HG03520 (cell line): ENCODE results near the gene JAML.

ENCODE experiments used
- ATAC-seq: cut with Tn5 transposase; IDR thresholded peaks from one replicate; pipeline ENCODE4 v1.9.1; 2021; ENCODE audit warnings: mild to moderate bottlenecking, moderate library complexity; ENCODE audit not compliant: unreplicated experiment

The JAML gene

DNA sequence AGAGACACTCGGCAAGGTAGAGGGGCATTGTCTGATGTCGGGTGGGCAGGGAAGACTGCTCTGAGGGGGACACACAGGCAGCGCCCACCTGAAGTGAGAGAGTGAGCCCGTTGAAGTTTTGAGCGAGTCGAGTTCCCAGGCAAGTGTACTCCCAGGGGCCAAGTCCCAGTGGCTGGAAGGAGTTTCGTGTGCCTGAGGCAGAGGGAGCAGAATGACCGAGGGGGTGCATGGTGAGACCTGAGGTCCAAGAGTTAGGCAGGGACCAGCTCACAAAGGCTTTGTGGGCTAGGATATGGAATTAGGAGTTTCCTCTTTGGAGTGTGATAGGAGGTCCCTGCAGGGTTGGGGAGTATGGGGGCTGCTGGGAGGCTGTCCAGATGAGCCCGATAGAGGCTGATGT lies 54.6 kb downstream of the JAML start:
- no peak for ATAC-seq

- ATAC-seq: no peak
Observed at GRCh38 chr11:118169300-118170140, 55.3 kb downstream of the JAML start.

DNA sequence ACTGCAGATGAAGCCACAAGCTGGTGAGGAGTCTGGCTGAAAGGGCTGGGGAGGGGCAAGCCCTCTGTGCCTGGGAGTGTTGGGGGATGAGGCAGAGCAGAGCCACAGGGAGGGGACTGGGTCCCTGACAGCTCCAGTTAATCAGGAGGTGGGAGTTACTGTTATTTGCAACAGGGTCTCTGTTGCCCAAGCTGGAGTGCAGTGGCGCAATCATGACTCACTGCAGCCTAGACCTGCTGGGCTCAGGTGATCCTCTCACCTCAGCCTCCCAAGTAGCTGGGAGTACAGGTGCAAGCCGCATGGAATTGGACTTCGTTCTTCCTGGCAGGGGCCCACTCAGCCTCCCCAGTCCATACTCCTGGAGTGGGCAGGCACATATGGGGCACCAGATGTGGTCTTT lies 56.1 kb downstream of the JAML start:
- ATAC-seq: no peak

- ATAC-seq: no peak
Observed at GRCh38 chr11:118168316-118168715, 56.5 kb downstream of the JAML start.

- no peak for ATAC-seq
Observed at GRCh38 chr11:118167906-118168305, 56.9 kb downstream of the JAML start.

- no peak for ATAC-seq
Observed at GRCh38 chr11:118167253-118167652, 57.6 kb downstream of the JAML start.

DNA sequence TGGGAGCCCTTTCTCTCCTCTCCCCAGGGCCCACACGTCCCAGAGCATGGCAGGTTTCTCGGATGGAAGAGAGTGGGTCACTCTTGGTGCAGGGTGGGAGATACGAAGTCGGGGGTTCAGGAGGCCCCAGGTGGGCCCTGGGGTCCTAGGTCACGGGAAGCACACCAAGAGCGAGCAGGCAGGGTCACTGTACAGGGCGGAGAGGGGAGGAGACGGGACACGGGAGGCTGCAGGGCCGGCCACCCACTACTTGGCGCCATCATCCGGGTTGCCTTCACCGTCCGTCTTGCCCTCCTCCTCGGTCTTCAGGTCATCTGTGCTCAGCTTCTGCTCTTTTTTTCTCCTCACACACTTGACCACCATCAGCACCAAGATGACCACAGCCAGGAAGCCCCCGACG lies 58.2 kb downstream of the JAML start:
- no peak for ATAC-seq

DNA sequence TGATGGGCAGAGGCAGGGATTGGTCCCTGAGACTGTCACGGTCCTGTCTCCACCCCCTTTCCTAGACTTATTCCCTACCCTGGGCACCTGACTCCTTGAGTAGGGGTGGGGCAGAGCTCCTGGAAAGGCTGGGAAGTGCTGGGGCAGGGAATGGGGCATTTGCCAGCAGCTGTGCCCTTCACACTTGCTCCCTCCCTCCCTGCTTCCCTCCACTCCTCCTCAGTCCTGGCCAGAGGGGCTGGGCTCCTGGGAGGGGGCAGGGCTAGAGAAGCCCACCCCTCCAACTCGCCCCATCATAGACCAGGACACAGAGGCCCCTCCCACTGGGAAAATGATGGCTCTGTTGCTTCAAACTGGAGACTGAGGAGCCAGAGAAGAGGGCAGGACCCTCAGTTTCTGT lies 59.9 kb downstream of the JAML start:
- ATAC-seq: no peak

DNA sequence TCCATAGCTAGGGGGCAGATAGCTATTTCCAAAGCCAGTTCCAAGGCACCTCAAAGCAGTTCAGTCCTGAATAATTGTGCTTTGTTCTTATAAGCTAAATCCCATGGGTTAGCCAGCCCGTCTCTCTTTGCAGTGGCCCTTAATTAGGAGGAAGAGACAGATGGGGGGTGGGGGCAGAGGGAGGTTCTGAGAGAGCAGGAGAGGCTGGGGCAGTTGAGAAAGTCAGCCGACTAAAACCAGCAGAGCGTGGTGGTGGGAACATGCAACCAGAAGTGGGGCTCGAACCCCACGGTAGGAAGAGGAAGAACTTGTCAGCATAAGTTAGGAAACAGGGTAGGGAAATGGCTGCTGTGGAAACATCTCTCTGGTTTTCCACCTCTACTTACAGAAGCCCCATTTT lies 61.3 kb downstream of the JAML start:
- no peak for ATAC-seq

GRCh38 chr11:118162846-118163245 lies 62.0 kb downstream of the JAML start:
- no peak for ATAC-seq

DNA sequence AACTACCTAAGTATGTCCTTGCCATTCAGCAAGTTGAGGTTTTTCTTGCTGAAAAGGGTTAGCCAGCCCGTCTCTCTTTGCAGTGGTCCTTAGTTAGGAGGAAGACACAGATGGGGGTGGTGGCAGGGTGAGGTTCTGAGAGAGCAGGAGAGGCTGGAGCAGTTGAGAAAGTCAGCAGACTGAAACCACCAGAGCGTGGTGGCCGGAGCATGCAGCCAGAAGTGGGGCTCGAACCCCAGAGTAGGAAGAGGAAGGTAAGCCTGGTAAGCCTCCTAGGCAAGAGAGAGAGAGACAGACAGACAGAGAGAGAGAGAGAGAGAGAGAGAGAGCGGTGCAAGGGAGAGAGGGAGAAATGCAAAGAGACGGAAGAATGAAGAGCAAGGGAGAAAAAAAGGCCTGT lies 63.0 kb downstream of the JAML start:
- ATAC-seq: no peak

DNA sequence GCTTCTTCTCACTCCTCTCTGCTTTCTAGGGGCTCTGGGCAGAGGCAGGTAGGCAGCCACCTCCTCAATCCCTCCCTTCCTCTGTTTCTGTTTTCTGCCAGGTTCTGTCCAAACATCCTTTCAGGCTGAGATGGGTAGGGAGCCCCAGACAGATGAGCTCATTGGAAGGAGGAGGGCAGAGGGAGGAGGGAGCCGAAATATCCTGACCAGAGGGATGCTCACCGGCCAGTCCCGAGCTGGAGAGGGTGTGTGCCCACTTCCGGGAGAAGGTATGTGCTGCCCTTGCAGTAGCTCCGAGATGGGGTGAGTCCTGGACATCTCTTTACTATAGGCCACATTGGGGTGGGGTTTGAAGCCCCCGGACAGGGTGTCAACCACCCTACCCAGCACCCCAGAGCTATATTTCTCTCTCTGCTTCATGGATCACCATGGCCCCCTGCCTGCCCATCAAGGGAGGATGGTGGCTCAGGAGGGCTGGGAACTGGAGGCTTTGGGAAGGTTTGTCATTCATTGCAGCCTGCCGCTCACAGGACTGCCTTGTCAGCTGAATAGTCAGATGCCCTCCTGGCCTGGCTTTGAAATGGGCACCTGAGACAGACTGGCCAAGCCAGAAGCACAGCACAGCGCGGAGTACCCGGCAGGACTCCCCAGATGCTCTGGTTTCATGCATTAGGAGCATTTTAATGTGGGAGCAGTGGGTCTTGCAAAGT lies 67.5 kb downstream of the JAML start:
- ATAC-seq: no peak

GRCh38 chr11:118156531-118157185 lies 68.2 kb downstream of the JAML start:
- ATAC-seq: no peak

- no peak for ATAC-seq
Observed at GRCh38 chr11:118155776-118156530, 68.9 kb downstream of the JAML start.

DNA sequence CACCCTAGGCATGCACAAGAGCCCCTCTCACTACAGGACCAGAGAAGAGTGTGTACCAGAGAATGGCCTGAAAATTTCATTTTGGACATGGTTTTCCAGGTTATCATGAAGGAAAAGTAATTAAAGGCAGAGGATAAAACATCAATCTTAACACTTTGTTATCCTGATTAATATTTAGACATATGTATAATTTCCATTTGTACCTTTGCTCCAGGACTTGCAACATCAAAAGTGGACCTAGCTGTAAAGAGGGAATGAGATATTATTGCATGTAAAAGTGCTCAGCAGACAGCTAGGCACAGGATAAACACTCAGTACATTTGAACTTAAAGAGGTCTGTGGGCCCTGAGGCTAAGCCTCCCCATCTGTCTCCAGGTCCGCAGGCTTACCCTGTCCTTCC lies 70.2 kb downstream of the JAML start:
- no peak for ATAC-seq

GRCh38 chr11:118153976-118154375 lies 70.8 kb downstream of the JAML start:
- no peak for ATAC-seq

GRCh38 chr11:118153516-118153915 lies 71.3 kb downstream of the JAML start:
- ATAC-seq: no peak

DNA sequence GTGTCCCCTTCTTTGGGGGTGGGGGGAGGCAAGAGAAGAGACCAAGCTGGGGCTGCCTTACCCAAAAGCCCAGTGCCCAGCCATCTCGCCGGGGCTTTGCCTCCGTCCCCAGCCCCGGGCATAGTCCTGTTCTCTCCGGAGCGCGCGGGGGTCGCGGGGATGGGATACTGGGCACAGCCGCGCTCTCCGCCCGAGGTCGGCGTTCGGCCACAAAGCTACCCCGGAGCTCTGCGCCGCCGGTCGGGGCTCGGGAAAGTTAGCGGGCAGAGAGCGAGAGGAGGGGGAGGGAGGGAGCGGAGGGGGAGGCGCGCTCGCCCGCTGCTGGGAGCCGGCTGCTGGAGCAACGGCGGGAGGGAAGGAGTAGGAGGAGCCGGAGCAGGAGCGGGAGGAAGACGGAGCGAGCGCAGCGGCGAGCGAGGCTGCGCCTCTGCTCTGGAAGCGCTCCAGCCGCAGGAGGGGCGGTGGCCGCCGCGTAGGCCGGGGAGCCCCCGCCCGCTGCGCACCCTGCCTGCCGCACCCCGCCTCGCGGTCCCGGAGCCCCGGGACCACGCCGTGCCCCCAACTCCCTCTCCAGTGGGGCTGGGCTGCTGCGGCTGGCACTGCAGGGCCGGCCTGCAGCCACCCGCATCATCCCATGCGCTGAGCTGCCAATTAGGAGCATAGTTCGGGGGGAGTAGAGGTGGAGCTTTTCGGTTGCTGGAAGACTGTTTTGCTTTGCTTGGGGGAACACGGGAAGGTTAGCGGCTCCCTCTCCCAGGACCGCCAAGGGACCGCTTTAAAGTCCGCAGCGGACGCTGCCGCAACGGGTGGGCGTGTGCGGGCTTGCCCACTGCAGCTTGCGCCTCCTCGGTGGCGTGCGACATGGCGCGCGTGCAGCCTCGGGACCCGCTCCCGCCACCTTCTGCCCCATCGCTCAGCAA lies 72.0 kb downstream of the JAML start, which contains the start of gene SCN4B:
TSS of gene SCN4B (minus strand) at position 272 of the 920 bp plus-strand sequence. CDS start at position 122, 150 bp downstream.
- ATAC-seq: no peak

GRCh38 chr11:118152020-118152551 lies 72.7 kb downstream of the JAML start:
- ATAC-seq: no peak

DNA sequence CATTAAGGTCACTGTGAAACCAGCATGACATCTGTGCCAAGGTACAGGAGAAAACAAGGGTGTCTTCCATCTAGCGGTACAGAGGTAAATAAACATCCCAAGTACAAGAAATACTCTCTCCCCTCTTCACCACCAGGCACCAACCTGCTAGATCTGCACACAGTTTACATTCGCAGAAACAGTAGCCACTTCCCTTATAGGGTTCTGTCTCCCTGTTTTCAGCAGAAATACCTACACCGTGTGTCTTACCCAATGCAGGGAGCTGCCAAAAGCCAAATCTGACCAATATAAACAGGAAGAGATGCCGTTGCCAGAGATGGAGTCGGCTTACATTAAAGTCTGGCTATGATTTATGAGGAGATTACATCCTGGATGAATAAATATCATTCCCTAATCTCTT lies 73.4 kb downstream of the JAML start:
- ATAC-seq: no peak
